CD4-positive, alpha-beta memory T cell (primary cell): ENCODE results near the gene TEAD3. TPM values are rescaled to one million over a fixed set of nuclear protein-coding genes. Genes with fewer than 3 reads are reported as not detected.

Experiments used
- CTCF ChIA-PET: fragments of 350-600 bp; sonication (Branson Sonifier 250); formaldehyde crosslinking; loops from one replicate; lab custom pipeline; 2021; ENCODE audit warnings: inconsistent platforms; ENCODE audit not compliant: partially characterized antibody; lab: Charles Lee
- POLR2A ChIA-PET: fragments of 350-600 bp; sonication (Branson Sonifier 250); formaldehyde crosslinking; loops from one replicate; lab custom pipeline; 2021; ENCODE audit not compliant: partially characterized antibody; lab: Charles Lee
- DNase-seq, 5 donors: peaks; one replicate each; pipeline versions ENCODE4 v3.0.0 to v3.0.0-alpha.2; 2020 to 2022; ENCODE audit warnings: mixed read lengths in 1 of 5
- H3K27ac ChIP-seq: one replicate; pipeline ENCODE4 v1.7.0; 2013; ENCODE audit warnings: low read depth, low read length
- H3K27me3 ChIP-seq: 2 replicates; pipeline ENCODE4 v1.7.0; 2013; ENCODE audit warnings: mild to moderate bottlenecking, low read length, moderate library complexity; ENCODE audit not compliant: insufficient read depth
- H3K36me3 ChIP-seq: 2 replicates; pipeline ENCODE4 v1.7.0; 2013; ENCODE audit warnings: mild to moderate bottlenecking, low read length, moderate library complexity; ENCODE audit not compliant: insufficient read depth
- H3K4me1 ChIP-seq: 2 replicates; pipeline ENCODE4 v1.7.0; 2013; ENCODE audit warnings: mild to moderate bottlenecking, low read length, moderate library complexity; ENCODE audit not compliant: insufficient read depth
- H3K4me3 ChIP-seq, 2 donors: one replicate each; pipeline ENCODE4 v1.7.0; 2013; ENCODE audit warnings: low read length in 2 of 2, mild to moderate bottlenecking in 1 of 2
- H3K9me3 ChIP-seq, 2 donors: one replicate each; pipeline ENCODE4 v1.7.0; 2013; ENCODE audit warnings: low read length in 2 of 2, control low read depth in 1 of 2; ENCODE audit not compliant: control insufficient read depth in 1 of 2
- H3K27ac Mint-ChIP-seq, 7 donors: one replicate each; pipeline ENCODE4 v1.8.0; 2020 to 2021; ENCODE audit warnings: mixed read lengths in 7 of 7, mild to moderate bottlenecking in 6 of 7, inconsistent platforms in 3 of 7, moderate library complexity in 3 of 7
- H3K27me3 Mint-ChIP-seq, 2 donors: one replicate each; pipeline ENCODE4 v1.8.0; 2020 to 2021; ENCODE audit warnings: mixed read lengths in 2 of 2
- H3K36me3 Mint-ChIP-seq, 2 donors: one replicate each; pipeline ENCODE4 v1.8.0; 2020 to 2021; ENCODE audit warnings: mixed read lengths in 2 of 2, inconsistent platforms in 1 of 2, mild to moderate bottlenecking in 1 of 2
- H3K4me1 Mint-ChIP-seq, 4 donors: one replicate each; pipeline ENCODE4 v1.8.0; 2020 to 2021; ENCODE audit warnings: mixed read lengths in 4 of 4, mild to moderate bottlenecking in 1 of 4
- H3K4me3 Mint-ChIP-seq, 8 donors: one replicate each; pipeline ENCODE4 v1.8.0; 2020 to 2021; ENCODE audit warnings: mixed read lengths in 8 of 8, mild to moderate bottlenecking in 7 of 8, moderate library complexity in 6 of 8, inconsistent platforms in 3 of 8
- H3K9me3 Mint-ChIP-seq, 8 donors: one replicate each; pipeline ENCODE4 v1.8.0; 2020 to 2021; ENCODE audit warnings: mixed read lengths in 8 of 8, mild to moderate bottlenecking in 5 of 8, inconsistent platforms in 3 of 8, moderate library complexity in 1 of 8
- intact Hi-C: fragments of 100-400 bp; cut with micrococcal nuclease; formaldehyde crosslinking; loops from one replicate; pipeline ENCODE4 v1.15.1; 2023
- polyA plus RNA-seq, 2 donors: library from polyadenylated mRNA; unstranded; fragments of 300-500 nt; fragmentation: Illumina TruSeq; gene quantifications; one replicate each; pipeline ENCODE4 v1.2.3, GENCODE V29; 2021
- total RNA-seq, 2 experiments: library from RNA; stranded (reverse); gene quantifications; one replicate each; pipeline ENCODE4 v1.2.3, GENCODE V29; 2021

The TEAD3 gene
- total and polyA plus RNA-seq, 4 experiments from 2014 or later, result 0.08 to 0.20 TPM; not detected in 2

DNA sequence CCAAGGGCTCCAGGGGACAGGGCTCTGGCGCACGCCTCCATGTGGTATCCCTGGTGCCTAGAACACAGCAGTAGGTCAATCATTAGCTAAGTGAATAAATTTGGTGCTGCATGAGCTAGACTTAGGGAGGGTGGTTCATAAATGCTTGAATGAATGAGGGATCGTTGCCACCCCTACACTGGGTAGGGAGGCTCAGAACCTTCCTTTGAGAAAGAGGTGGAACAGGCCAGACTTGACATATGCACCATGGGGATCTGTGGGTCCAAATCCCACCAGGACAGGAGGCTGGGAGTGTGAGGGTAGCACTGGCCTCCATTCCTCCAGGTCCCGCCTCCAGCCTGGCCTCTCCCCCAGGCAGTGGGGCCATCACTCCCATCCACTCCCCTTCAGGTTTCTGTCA is 13.8 kb downstream of the TEAD3 start:
- intact Hi-C loops, result no loop called here
- DNase-seq, result peak in 1 of 5 donors; percentile 20
- no peak overlapping the region for H3K27ac ChIP-seq
- no peaks in the 10 kb centered on the region for H3K36me3 ChIP-seq
- H3K9me3 Mint-ChIP-seq, result no peaks in the 10 kb centered on the region
- H3K4me1 Mint-ChIP-seq, result peaks cover 0 to 6% (median under 1%) of the 10 kb centered on the region in 4 donors
- no peak overlapping the region for H3K4me3 ChIP-seq
- ChIA-PET POLR2A (no interaction called here), CTCF (interaction anchor here (0.5 kb wide), 1 partner anchor 142 kb away, joined by 4 read pairs; no protein-coding TSS in a partner anchor)
- no peaks in the 10 kb centered on the region for H3K27me3 ChIP-seq
- H3K4me1 ChIP-seq, result no peaks in the 10 kb centered on the region
- H3K4me3 Mint-ChIP-seq, result no peak overlapping the region
- peaks cover 0 to 1% of the 10 kb centered on the region in 2 donors for H3K27me3 Mint-ChIP-seq
- peak overlapping the region in 1 of 7 donors; percentile 43 for H3K27ac Mint-ChIP-seq
- H3K36me3 Mint-ChIP-seq, result no peaks in the 10 kb centered on the region
- no peaks in the 10 kb centered on the region for H3K9me3 ChIP-seq

DNA sequence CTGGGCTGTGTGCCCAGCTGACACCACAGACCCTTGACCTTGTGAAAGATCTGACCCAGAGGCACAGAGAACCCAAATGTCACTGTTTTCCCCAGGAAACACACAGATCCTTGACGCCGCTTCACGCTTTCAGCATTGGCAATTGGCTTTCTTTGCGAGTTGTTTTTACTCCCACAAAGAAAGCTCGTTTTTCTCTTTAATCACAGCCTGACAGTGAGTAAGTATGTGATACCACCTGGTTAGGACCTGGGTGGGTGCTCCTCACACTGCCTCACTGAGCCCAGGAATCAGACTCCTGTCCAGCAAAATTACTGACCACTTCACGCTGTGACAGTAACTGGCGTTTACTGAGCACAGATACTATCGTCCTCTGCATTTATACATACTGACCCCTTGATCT is 15.7 kb downstream of the TEAD3 start:
- DNase-seq, result no peak
- ChIA-PET CTCF (interaction anchor here (1.2 to 2.2 kb wide), 3 partner anchors 14 to 35 kb away, joined by 4 to 7 read pairs (median 5); no protein-coding TSS in a partner anchor), POLR2A (interaction anchor here (1.7 to 2.1 kb wide), 2 partner anchors 10 to 13 kb away, joined by 6 to 7 read pairs; partner anchors contain the start of gene RPL10A)
- no peak overlapping the region for H3K27ac ChIP-seq
- Mint-ChIP-seq H3K4me3 (no peak overlapping the region), H3K4me1 (no peaks in the 10 kb centered on the region), H3K36me3 (no peaks in the 10 kb centered on the region), H3K9me3 (no peaks in the 10 kb centered on the region), H3K27ac (no peak overlapping the region), H3K27me3 (peaks cover 0 to 1% of the 10 kb centered on the region in 2 donors)
- no peaks in the 10 kb centered on the region for H3K4me1 ChIP-seq
- no peak overlapping the region for H3K4me3 ChIP-seq
- no peaks in the 10 kb centered on the region for H3K9me3 ChIP-seq
- intact Hi-C loops, result no loop called here
- no peaks in the 10 kb centered on the region for H3K27me3 ChIP-seq
- H3K36me3 ChIP-seq, result no peaks in the 10 kb centered on the region

DNA sequence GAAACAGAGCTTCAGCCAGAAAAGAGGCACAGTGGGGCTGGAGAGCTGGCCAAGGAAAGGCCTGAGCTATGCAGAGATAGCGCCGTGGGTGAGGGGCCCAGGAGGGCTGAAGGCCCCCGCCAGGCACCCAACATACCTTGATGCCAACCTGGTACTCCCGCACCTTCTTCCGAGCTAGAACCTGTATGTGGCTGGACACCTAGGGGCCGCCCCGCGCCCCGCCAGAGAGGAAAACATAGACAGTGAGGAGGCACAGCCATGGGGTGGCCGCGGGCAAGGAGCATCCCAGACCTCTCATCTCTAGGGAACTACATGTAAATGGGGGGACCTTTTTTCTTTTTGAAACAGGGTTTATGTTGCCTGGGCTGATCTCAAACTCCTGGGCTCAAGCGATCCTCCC is 16.7 kb downstream of the TEAD3 start:
- Mint-ChIP-seq H3K4me1 (no peaks in the 10 kb centered on the region), H3K36me3 (no peaks in the 10 kb centered on the region), H3K27me3 (peaks cover 0 to 1% of the 10 kb centered on the region in 2 donors), H3K27ac (no peak overlapping the region), H3K9me3 (no peaks in the 10 kb centered on the region), H3K4me3 (no peak overlapping the region)
- ChIA-PET CTCF (interaction anchor here (1.4 to 2.2 kb wide), 2 partner anchors 13 to 43 kb away, joined by 3 to 7 read pairs; no protein-coding TSS in a partner anchor), POLR2A (interaction anchor here (1.7 to 2.1 kb wide), 3 partner anchors 9 to 12 kb away, joined by 5 to 7 read pairs (median 6); partner anchors contain the start of gene RPL10A)
- Histone ChIP-seq H3K4me3 (no peak overlapping the region), H3K27ac (no peak overlapping the region), H3K36me3 (no peaks in the 10 kb centered on the region), H3K4me1 (no peaks in the 10 kb centered on the region), H3K27me3 (no peaks in the 10 kb centered on the region), H3K9me3 (no peaks in the 10 kb centered on the region)
- intact Hi-C loops, result no loop called here
- peak in 1 of 5 donors; percentile 30 for DNase-seq

DNA sequence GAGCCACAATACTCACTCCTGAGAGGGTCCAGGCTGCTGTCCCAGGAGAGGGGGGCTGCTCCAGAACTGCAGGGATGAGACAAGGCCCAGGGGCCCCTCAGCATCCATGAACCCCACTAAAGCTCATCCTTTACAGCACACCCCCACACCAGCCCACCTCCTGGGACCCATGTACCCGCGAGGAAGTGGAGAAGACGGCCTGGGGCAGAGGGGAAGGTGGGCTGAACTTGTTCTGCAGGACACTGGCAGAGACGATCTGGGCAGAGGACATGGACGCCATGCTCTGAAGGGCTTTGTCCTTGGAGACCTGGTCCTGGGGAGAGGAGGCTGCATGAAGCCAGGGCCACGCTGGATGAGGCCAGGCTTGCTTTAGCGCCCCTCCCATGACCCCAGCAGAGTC is 18.6 kb downstream of the TEAD3 start:
- Histone ChIP-seq H3K9me3 (no peaks in the 10 kb centered on the region), H3K36me3 (no peaks in the 10 kb centered on the region), H3K27ac (no peak overlapping the region), H3K4me3 (no peak overlapping the region), H3K4me1 (no peaks in the 10 kb centered on the region), H3K27me3 (no peaks in the 10 kb centered on the region)
- Mint-ChIP-seq H3K4me1 (no peaks in the 10 kb centered on the region), H3K36me3 (peaks cover under 1 to 2% of the 10 kb centered on the region in 2 donors), H3K4me3 (no peak overlapping the region), H3K9me3 (no peaks in the 10 kb centered on the region), H3K27ac (peak overlapping the region in 2 of 7 donors; percentile 1 to 51), H3K27me3 (peaks cover 0 to 1% of the 10 kb centered on the region in 2 donors)
- CTCF ChIA-PET, result interaction anchor here (1.0 kb wide), 1 partner anchor 10 kb away, joined by 4 read pairs; the partner anchor contains the start of gene RPL10A
- intact Hi-C loops, result no loop called here
- peak in 1 of 5 donors; percentile 19 for DNase-seq
- POLR2A ChIA-PET, result interaction anchor here (1.9 kb wide), 1 partner anchor 10 kb away, joined by 5 read pairs; no protein-coding TSS in a partner anchor

DNA sequence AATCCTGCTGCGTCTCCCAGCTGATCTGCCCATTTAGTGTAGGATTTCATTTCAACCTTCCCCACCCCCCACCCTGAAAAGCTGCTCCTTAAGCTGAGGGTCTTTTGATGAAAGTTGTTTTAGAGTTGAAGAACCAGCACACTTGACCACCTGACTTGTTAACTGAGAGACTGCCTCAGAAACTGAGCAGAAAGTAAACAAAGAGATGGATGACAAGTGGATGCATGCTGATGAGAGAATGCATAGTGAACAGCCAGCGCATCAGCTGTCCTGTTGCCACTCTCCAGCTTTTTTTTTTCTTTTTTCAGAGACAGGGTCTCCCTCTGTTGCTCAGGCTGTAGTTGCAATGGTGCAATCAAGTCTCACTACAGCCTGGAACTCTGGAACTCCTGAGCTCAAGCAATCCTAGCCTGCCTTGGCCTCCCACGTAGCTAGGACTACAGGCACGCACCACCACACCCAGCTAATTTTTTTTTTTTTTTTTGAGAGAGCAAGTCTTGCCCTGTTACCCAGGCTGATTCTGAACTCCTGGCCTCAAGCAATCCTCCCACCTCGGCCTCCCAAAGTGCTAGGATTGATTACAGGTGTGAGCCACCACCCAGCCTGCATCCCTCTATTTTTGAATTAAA is 19.2 kb downstream of the TEAD3 start:
- ChIA-PET CTCF (interaction anchor here (1.0 kb wide), 1 partner anchor 10 kb away, joined by 4 read pairs; the partner anchor contains the start of gene RPL10A), POLR2A (no interaction called here)
- peaks cover 0 to 1% of the 10 kb centered on the region in 2 donors for H3K27me3 Mint-ChIP-seq
- Histone ChIP-seq H3K9me3 (no peaks in the 10 kb centered on the region), H3K27ac (no peak overlapping the region), H3K27me3 (no peaks in the 10 kb centered on the region), H3K4me1 (no peaks in the 10 kb centered on the region), H3K36me3 (no peaks in the 10 kb centered on the region), H3K4me3 (no peak overlapping the region)
- H3K27ac Mint-ChIP-seq, result peak overlapping the region in 2 of 7 donors; percentile 44 to 65
- H3K4me3 Mint-ChIP-seq, result no peak overlapping the region
- intact Hi-C loops, result no loop called here
- no peaks in the 10 kb centered on the region for H3K9me3 Mint-ChIP-seq
- no peak for DNase-seq
- H3K4me1 Mint-ChIP-seq, result no peaks in the 10 kb centered on the region
- peaks cover 2 to 5% of the 10 kb centered on the region in 2 donors for H3K36me3 Mint-ChIP-seq

DNA sequence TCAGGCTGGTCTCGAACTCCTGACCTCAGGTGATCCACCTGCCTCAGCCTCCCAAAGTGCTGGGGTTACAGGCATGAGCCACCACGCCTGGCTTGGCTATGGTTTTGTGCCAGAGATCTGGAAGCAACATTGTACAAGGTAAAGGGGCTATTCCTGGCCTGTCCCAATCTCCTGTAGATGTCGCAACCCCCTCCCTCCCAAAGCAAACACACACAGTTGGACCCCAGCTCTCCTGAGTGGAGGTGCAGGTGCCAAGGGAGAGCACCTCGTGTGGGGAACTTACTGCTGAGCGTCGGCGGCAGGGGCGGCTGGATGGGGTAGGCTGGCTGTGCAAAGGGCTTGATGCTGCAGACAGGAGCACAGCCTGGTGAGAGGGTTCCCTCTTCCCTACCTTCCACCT is 19.9 kb downstream of the TEAD3 start:
- H3K27me3 Mint-ChIP-seq, result peaks cover 0 to 1% of the 10 kb centered on the region in 2 donors
- H3K27ac Mint-ChIP-seq, result peak overlapping the region in 2 of 7 donors; percentile 12 to 13
- H3K9me3 ChIP-seq, result no peaks in the 10 kb centered on the region
- ChIA-PET POLR2A (no interaction called here), CTCF (interaction anchor here (1.0 kb wide), 1 partner anchor 9 kb away, joined by 4 read pairs; the partner anchor contains the start of gene RPL10A)
- DNase-seq, result peak in 1 of 5 donors; percentile 4
- H3K36me3 ChIP-seq, result no peaks in the 10 kb centered on the region
- no peaks in the 10 kb centered on the region for H3K27me3 ChIP-seq
- peaks cover 4 to 5% (median 5%) of the 10 kb centered on the region in 4 donors for H3K4me1 Mint-ChIP-seq
- peaks cover 7 to 10% of the 10 kb centered on the region in 2 donors for H3K36me3 Mint-ChIP-seq
- no peak overlapping the region for H3K4me3 Mint-ChIP-seq
- H3K27ac ChIP-seq, result no peak overlapping the region
- peaks cover 3% of the 10 kb centered on the region for H3K4me1 ChIP-seq
- no peak overlapping the region for H3K4me3 ChIP-seq
- intact Hi-C loops, result no loop called here
- H3K9me3 Mint-ChIP-seq, result no peaks in the 10 kb centered on the region

DNA sequence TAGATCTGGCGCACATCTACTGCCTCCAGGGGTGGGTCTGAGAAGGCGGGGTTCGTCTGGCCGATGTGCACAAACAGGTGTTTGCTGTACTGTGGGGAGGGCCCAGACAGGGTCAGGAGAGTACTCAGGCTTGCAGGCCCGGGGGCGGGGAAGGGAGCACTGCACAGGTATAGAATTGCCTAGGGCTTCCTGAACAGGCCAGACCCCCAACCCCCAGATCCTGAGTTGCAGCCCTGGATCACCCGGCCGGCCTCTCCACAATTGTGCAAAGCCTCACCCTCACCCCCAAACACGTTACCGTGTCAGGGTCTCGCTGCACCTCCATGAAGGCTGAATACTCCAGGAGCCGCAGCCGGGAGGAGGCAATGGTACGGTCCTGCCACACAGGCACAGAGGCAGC is 20.9 kb downstream of the TEAD3 start:
- no peaks in the 10 kb centered on the region for H3K9me3 Mint-ChIP-seq
- CTCF ChIA-PET, result no interaction called here
- H3K36me3 Mint-ChIP-seq, result peaks cover 13 to 16% of the 10 kb centered on the region in 2 donors
- Histone ChIP-seq H3K9me3 (no peaks in the 10 kb centered on the region), H3K36me3 (peaks cover 2% of the 10 kb centered on the region), H3K4me3 (no peak overlapping the region), H3K4me1 (peaks cover 14% of the 10 kb centered on the region), H3K27ac (no peak overlapping the region), H3K27me3 (no peaks in the 10 kb centered on the region)
- peaks cover 8 to 16% (median 11%) of the 10 kb centered on the region in 4 donors for H3K4me1 Mint-ChIP-seq
- POLR2A ChIA-PET, result no interaction called here
- peaks cover 0 to 1% of the 10 kb centered on the region in 2 donors for H3K27me3 Mint-ChIP-seq
- intact Hi-C loops, result no loop called here
- DNase-seq, result peak in 1 of 5 donors; percentile 10
- H3K4me3 Mint-ChIP-seq, result no peak overlapping the region
- H3K27ac Mint-ChIP-seq, result peak overlapping the region in 2 of 7 donors; percentile 35 to 46
